WERI-Rb-1 (cell line): ENCODE results near the gene SLC29A1.

Source experiments
- DNase-seq: peaks from one replicate; pipeline ENCODE4 v3.0.0-alpha.2; 2020
- H3K27ac ChIP-seq: fragments of 250-450 bp; sonication (Bioruptor Pico); 2 replicates; pipeline ENCODE4 v1.5.1; 2020; ENCODE audit warnings: mild to moderate bottlenecking, moderate library complexity
- H3K27me3 ChIP-seq: fragments of 250-450 bp; sonication (Bioruptor Pico); 2 replicates; pipeline ENCODE4 v1.5.1; 2021; ENCODE audit warnings: mild to moderate bottlenecking, low read depth, moderate library complexity; ENCODE audit not compliant: insufficient read depth, severe bottlenecking
- H3K36me3 ChIP-seq: fragments of 250-450 bp; sonication (Bioruptor Pico); 2 replicates; pipeline ENCODE4 v1.5.1; 2020; ENCODE audit warnings: mild to moderate bottlenecking, moderate library complexity
- H3K4me3 ChIP-seq: 2 replicates; pipeline ENCODE4 v1.5.1; 2011; ENCODE audit warnings: low read depth, mild to moderate bottlenecking, control low read depth, low read length
- H3K9me3 ChIP-seq: fragments of 250-450 bp; sonication (Bioruptor Pico); 2 replicates; pipeline ENCODE4 v1.5.1; 2021; ENCODE audit warnings: mild to moderate bottlenecking, moderate library complexity; ENCODE audit not compliant: severe bottlenecking
- CTCF ChIP-seq: IDR thresholded peaks from 2 replicates; pipeline ENCODE4 v1.5.1; 2011; ENCODE audit warnings: low read depth, mild to moderate bottlenecking, control low read depth, inconsistent platforms, low read length

Gene SLC29A1

GRCh38 chr6:44238687-44239350 is 15.4 kb downstream of the SLC29A1 start:
- peak; percentile 72 for DNase-seq
- Histone ChIP-seq H3K27ac (peak overlapping the region; percentile 91), H3K4me3 (no peak overlapping the region), H3K36me3 (peaks cover 22% of the 10 kb centered on the region), H3K9me3 (no peaks in the 10 kb centered on the region), H3K27me3 (no peaks in the 10 kb centered on the region)
- no peak for TF ChIP-seq CTCF

- TF ChIP-seq CTCF = no peak
- Histone ChIP-seq H3K9me3 (no peaks in the 10 kb centered on the region), H3K4me3 (no peak overlapping the region), H3K27me3 (no peaks in the 10 kb centered on the region), H3K27ac (peak overlapping the region; percentile 78), H3K36me3 (peaks cover 14% of the 10 kb centered on the region)
- DNase-seq = peak; percentile 91
Measured at GRCh38 chr6:44243345-44243744, 19.9 kb downstream of the SLC29A1 start.

GRCh38 chr6:44245391-44245911 is 22.1 kb downstream of the SLC29A1 start:
- H3K4me3 ChIP-seq = peak overlapping the region; percentile 91

GRCh38 chr6:44245912-44246662 is 22.7 kb downstream of the SLC29A1 start:
- peak; percentile 63 for TF ChIP-seq CTCF
- Histone ChIP-seq H3K4me3 (peak overlapping the region; percentile 91), H3K9me3 (no peaks in the 10 kb centered on the region), H3K36me3 (peaks cover 42% of the 10 kb centered on the region), H3K27ac (peak overlapping the region; percentile 91), H3K27me3 (no peaks in the 10 kb centered on the region)
- peak; percentile 98 for DNase-seq

More at GRCh38 chr6:44245391-44245911, 22.1 kb downstream of the SLC29A1 start:
- DNase-seq = peak; percentile 13
- Histone ChIP-seq H3K9me3 (no peaks in the 10 kb centered on the region), H3K27ac (peak overlapping the region; percentile 91), H3K27me3 (no peaks in the 10 kb centered on the region), H3K36me3 (peaks cover 35% of the 10 kb centered on the region)
- no peak for TF ChIP-seq CTCF

GRCh38 chr6:44246663-44247337 is 23.4 kb downstream of the SLC29A1 start, which contains the start of gene HSP90AB1:
HSP90AB1 (plus strand) TSS chr6:44247101; CDS start chr6:44248630, 1,529 bp downstream.
- no peaks in the 10 kb centered on the region for H3K9me3 ChIP-seq
- H3K27ac ChIP-seq = peak within 1 kb of the TSS; percentile 91
- peaks cover 49% of the 10 kb centered on the region for H3K36me3 ChIP-seq
- DNase-seq = peak; percentile 100
- TF ChIP-seq CTCF = no peak
- no peaks in the 10 kb centered on the region for H3K27me3 ChIP-seq
- peak within 1 kb of the TSS; percentile 91 for H3K4me3 ChIP-seq
